Endometrial microvascular endothelial cells (primary cell): ENCODE data around the gene PLA2G2D. TPM values are rescaled to one million over a fixed set of nuclear protein-coding genes. Genes with fewer than 3 reads are reported as not detected.

Experiments used
- in situ Hi-C: cut with HindIII; loops from 2 replicates; pipeline ENCODE4 v1.10.0; 2017; ENCODE audit warnings: low sequenced_read_pairs, low pct_unique_long_range_greater_than_20kb; ENCODE audit errors: inconsistent ontology term
- total RNA-seq: library from RNA; depleted of rRNA; stranded (reverse); fragments of >200 nt; gene quantifications from one replicate; pipeline ENCODE4 v1.2.3, GENCODE V29; 2015; ENCODE audit errors: inconsistent ontology term

PLA2G2D gene
- total RNA-seq, 1 donor from 2014 or later = not detected

DNA sequence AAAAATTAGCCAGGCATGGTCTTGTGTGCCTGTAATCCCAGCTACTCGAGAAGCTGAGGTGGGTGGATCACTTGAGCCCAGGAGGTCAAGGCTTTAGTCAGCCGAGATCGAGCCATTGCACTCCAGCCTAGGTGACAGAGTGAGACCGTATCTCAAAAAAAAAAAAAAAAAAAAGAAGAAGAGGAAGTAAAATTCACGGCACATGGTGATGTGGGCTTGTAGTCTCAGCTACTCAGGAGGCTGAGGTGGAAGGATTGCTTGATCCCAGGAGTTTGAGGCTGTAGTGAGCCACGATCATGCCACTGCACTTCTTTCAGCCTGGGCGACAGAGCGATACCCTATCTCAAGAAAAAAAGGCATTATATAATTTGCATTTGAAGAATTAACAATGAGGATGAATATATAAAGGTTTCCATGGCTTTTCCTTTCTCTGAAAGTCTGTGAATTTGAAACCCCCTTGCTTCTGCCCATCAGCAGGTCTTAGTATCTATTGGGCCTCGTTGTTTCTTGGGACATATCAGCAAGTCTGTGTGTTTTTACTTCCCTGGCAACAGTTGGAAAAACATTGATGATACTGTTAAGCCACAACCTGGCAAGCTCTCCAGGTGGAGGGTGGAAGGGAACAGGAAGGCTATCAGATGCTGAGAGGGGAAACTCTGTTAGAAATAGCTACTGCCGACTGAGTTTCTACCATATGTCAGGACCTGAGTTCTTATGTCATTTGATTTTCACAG, 4.6 kb upstream of the PLA2G2D start:
- in situ Hi-C loops = no loop called here

DNA sequence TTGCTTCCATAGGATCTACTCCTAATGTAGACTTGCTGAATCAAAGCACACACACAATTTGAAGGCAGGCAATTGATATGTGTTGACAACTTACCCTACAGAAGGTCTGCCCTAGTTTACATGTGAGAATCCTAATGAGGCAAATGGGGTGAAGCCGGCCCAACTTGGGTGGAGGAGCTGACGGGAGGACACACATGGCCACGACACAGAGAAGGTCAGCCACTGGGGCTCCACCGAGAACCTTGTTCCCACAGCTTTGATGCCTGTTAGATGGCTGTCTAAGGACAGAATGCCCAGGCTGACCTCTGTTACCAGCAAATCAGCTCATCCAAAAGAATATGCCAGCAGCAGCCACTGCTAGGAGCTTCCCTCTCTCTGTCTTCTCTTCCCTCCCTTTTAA, 1.5 kb upstream of the PLA2G2D start:
- in situ Hi-C loops = no loop called here

DNA sequence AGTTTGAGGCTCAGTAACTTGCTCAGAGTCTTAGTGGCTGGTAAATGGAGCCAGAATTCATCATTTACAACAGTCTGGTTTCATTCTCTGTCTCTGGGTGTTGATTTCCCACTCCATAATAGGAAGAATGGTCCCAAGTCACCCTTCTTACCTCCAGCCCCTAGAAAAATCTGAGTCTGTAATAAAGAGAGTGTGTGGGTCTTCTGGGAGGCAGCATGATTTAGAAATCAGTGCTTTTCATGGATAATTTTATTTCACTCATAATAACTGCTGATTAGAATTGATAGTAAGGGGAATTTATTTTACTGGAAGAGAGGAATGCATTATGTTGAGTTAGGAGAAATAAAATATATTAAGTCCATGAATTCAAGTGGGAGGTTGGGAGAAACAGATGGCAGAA, 2.1 kb downstream of the PLA2G2D start:
- in situ Hi-C loops = no loop called here

- in situ Hi-C loops = no loop called here
Observed at GRCh38 chr1:20115916-20116315, 3.4 kb downstream of the PLA2G2D start.

DNA sequence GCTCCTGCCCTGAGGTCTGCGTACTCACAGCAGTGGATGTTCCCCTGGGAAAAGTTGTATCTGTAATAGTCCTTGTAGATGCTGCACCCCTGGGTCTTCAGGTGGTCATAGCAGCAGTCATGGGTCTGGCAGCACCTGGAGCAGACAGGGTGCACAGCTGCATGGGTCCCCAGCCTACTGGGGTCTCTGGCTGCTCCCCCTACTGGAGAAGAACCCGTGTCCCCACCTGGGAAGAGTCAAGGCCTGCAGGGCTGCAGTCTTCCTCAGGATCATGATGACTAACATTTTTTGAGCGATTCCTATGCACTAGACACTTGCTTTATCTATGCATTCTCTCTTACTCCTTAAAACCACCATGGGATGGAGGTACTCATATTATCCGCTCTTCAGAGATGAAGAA, 3.9 kb downstream of the PLA2G2D start:
- in situ Hi-C loops = no loop called here

DNA sequence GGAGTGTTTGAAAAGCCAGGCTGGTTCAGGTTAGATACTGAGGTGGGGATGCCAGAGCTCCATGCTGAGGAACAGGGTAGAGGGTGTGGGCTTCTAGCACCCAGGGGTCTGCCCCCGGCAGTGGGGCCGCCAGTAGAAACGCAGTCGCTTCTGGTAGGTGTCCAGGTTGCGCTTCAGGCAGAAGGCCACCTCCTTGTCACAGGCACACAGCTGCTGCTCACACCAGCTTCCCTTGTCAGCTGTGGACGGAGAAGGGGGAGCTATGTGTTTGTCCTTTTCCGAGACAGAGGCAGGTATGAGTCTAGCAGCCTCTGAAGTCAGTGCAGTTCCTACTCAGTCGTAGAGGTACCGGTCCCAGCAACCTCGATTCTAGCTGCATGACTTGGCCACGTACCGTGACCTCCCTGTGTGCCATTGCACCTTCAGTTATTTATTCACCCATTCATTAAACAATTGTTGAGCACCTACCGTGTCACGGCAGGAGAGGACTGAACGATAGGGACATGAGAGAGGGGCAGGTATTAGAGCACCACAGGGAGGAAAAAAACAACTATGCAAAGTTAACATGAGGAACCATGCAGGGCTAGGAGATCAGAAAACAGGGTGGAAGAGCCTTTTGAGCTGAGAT, 5.2 kb downstream of the PLA2G2D start:
- in situ Hi-C loops = no loop called here

GRCh38 chr1:20112279-20113000, 6.9 kb downstream of the PLA2G2D start:
- in situ Hi-C loops = no loop called here

DNA sequence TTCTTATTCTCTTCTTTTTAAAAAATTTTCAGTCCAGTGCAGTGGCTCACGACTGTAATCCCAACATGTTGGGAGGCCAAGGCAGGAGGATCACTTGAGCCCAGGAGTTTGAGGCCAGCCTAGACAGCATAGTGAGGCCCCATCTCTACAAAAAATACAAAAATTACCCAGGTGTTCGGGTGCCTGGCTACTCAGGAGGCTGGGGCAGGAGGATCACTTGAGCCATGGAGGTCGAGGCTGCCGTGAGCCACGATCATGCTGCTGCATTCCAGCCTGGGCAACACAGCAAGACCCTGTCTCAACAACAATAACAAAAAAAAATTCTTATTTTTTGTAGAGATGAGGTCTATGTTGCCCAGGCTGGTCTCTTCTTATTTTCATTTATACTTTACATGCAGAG, 7.9 kb downstream of the PLA2G2D start:
- in situ Hi-C loops = no loop called here

DNA sequence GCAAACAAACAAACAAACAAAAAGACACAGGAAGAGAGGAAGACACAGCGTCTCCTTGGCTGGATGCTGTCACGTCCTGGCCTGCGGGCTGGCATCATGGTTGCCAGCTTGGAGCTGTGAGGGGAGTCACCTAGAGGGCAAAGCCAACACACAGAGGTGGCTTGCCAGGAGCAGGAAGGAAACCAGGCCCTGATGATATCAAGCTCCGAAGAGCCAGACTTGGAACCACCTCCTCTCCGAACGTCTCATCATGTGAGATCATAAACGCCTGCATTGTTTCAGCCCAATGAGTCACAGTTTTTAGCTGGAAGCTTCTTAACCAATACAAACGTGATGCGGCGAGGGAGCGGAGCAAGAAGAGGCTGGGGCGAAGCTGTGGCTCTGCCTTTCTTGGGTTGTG, 8.7 kb downstream of the PLA2G2D start:
- in situ Hi-C loops = no loop called here

DNA sequence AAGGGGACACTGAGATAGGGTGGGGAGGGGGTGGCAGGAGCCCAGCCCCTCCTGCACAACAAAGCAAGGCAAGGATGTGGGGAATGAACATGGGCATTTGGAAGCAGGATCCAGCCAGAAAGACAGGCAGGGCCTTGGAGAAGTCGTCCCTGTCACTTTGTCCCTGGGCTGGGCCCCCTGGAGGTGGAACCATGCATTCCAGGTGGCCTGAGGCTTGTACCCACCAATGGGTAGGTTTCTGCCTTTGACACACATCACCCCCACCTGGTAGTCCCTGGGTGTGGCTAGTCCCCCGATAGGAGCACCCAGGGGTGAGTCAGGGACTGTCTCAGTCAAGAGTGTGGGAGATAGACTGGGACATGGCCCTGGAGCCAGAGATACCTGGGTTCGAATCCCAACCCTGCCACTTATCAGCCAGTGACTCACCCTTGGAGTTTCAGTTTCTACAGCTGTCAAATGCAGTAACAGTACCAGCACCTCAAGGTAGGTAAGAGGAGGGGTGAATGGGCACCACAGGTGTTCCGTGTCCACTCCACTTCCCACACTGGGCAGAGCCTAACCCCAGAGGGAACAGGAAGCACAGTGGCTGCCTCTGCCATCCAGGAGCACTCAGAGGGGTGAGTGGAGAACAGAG, 10.0 kb downstream of the PLA2G2D start:
- in situ Hi-C loops = no loop called here

GRCh38 chr1:20108366-20109123, 10.8 kb downstream of the PLA2G2D start:
- in situ Hi-C loops = no loop called here

GRCh38 chr1:20107796-20108195, 11.5 kb downstream of the PLA2G2D start:
- in situ Hi-C loops = no loop called here

- in situ Hi-C loops = no loop called here
Observed at GRCh38 chr1:20107351-20107750, 12.0 kb downstream of the PLA2G2D start.

DNA sequence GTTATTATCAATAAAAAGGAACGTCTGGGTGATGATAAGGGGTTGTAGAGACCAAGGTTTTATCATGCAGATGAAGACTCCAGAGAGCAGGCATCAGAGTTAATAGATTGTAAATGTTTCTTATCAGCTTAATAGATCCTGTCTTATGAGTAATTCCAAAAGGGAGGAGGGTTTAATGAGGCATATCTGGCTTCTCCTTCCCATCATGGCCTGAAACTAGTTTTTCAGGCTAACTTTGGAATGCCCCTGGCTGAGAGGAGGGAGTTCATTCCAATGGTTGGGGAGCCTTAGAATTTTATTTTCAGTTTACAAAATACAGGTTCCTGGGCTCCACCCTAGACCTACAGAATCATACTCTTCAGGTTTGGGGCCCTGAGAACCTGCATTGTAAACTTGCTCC, 13.5 kb downstream of the PLA2G2D start:
- in situ Hi-C loops = no loop called here

DNA sequence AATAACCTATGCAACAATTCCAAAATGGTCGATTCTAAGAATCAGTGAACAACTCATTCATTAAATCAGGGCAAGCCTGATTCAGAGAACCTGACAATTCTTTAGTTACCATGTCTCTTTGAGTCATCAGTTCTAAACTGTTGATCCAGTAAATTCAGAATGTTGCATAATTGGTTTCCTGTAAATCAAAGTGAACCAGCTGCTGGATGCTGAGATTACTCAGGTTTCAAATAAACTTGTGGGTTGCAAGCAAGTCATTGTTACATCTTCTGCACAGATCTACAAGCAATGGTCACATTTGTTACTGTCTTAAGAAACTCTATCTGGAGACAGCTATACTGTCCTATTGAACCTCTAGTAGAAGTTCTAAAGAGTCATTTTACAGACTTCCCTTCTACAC, 16.5 kb downstream of the PLA2G2D start:
- in situ Hi-C loops = no loop called here

DNA sequence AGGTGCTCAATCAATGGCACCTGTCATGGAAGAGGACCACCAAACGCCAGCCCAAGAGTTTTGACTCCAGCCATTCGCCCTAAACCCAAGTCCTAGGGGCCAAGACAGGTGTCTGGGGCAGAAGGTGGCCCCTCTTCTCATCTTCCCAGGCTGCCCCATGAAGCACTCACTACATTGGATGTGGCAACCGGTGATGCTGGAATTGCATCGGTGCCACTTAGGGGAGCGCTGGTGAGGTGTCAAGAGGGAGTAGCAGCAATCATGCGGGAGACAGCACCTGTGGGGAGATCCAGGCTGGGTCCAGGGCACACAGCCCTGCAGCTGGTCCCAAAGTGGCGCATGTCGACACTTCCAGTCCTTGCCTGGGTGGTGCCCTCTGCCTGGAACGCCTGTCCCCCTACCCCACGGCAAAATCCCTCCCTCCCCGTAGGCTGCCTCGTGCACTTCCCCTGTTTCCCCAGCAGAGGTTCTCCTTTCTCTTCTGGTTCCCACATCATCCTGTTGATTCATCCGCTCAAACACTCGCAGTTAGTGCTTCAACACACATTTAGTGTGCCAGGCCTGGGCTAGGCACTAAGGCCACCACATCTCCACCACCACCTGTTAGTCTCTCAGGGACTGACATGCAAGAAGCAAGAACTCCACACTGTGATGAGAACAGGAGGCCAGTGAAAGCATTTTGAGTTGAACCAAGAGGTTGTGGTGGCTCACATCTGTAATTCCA, 18.5 kb downstream of the PLA2G2D start:
- in situ Hi-C loops = no loop called here

DNA sequence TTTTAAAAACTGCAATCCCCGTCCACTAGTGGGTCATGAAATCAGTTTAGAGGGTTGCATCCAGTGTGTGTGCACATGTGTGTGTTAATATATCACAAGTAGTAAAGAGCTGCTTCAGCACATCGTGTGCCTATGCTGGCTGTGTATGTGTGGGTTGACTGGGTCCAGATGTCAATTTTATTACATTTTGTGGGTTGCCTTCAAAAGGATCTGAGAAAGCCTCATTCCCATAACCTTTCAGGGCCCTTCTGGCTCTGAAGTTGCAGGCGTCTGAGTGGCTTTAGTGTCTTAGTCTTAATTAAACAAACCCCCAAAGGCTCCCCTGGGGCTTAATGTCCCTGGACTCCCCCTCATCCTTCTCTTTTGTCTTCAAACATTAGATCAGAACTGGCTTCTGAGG, 19.8 kb downstream of the PLA2G2D start:
- in situ Hi-C loops = no loop called here

DNA sequence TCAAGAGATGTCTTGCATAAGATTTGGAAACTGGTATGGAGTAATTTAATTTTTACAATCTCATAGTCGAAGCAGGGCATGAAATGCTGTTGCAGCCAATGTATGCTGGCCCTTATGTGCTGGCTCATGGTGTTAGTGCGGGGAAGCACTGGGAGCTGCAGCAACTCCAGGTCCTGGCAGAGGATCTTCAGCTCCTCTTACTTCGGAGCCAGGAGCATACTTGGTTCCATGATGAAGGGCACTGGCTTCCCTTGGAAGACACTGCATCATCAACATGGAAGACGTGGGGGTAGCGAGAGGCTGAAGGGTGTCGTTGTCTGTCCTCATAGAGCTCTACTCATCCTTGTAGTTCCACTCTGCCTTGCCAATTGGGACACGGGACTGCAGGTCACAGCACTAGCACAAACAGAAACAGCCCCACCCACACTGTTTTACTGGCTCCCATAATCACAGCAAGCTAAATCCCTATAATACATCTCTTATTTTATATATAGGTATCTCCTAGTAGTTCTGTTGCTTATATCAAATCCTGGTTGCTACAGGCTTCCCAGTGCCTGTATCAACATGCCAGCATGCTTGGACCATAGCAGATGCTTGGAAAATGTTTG, 22.4 kb downstream of the PLA2G2D start:
- in situ Hi-C loops = no loop called here
